ENCODE data around the gene LIN7A.
"Not testable (repeated sequence)": the region's sequence is repeated elsewhere in the genome, so short reads cannot be mapped to it uniquely, and the experiment has no call there.

LIN7A gene

GRCh38 chr12:80917651-80918050 is 20.1 kb downstream of the LIN7A start:
- DNase-seq = no peak

DNA sequence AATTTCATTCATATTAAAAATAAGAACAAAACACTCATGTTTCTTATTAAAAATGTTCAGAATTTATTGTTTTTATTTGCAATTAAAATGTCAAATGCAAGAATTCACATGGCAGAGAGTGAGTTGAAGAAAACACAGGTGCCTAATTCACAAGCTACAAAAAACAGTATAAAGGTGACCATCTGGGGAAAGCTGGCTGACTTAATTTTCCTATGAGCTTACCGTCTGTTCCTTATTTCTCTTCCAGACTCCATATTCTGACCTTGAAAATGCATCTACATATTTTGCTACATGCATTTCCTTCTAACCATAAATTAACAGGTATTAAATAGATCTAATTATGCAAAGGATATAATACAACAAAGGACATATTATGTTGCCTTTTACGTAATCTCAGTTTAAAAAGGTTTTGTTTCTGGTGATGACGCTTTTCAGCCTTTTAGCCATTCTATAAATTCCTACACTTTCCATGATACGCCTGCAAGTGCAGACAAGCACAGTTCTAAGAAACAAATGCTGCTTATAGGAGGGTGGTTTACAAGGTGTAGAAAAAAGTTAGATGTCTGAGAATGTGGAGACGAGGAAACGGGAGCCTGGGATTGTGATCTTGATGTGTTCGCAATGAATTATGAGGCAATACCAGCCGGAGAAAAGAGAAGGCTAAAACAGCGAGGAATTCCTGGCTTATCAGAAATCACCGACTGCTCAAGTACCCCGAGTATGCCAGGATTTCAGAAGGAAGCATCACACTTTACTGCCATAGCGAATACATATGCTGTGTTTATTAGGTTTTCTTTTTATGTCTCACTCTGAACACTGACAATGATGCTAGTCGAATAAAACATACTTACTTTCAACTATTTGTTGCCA is 24.6 kb downstream of the LIN7A start:
- DNase-seq = no peak

GRCh38 chr12:80909370-80909769 is 28.4 kb downstream of the LIN7A start:
- no peak for DNase-seq

DNA sequence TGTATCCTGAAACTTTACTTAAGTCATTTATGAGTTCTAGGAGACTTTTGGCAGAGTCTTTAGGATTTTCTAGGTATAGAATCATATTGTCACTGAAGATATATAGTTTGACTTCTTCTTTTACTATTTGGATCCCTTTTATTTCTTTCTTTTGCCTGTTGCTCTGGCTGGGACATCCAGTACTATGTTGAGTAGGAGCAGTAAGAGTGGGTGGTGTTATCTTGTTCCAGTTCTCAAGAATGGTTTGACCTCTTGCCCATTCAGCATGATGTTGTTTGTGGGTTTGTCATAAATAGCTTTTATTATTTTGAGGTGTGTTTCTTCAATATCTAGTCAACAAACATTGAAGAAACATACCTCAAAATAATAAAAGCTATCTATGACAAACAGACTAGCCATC is 35.0 kb downstream of the LIN7A start:
- no peak for DNase-seq

- DNase-seq = no peak
Observed at GRCh38 chr12:80901661-80902060, 36.1 kb downstream of the LIN7A start.

DNA sequence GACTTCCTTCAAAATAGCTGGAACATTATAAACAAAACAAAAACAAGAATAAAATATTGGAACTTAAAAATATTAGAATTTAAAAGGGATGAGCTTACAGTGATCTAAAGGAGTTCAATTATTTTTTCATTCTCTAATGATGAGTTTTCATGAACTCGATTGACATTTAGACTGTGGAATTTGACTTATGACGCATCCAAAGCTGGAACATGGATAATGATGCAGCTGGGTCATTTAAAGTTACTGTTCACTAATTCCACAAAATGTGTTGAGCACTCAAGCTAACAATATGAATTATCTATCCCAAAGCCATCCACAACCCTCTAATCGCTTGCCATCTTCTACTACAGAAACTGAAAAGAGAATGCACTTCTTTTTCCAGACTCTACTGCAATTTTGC is 42.5 kb downstream of the LIN7A start:
- DNase-seq = no peak

GRCh38 chr12:80894179-80894578 is 43.6 kb downstream of the LIN7A start:
- DNase-seq = no peak

- DNase-seq = no peak
Observed at GRCh38 chr12:80892597-80893445, 44.9 kb downstream of the LIN7A start.

DNA sequence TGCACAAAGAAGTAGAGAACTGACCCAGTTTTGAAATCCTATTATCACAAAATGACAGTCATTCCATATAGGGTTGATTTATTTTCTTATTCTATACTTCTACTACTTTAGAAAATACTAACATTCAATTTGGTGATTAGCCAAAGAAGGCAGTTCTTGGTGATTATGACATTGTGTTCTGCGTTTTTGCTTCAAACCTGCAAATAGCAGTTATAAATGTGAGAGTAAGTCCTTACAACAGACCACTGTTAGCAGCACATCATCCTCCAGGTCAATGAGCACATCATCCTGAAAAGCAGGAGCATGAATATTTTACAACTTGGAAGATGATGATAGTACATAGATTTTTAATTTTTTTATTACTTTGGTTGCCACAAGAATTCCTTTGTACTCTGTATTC is 53.1 kb downstream of the LIN7A start:
- no peak for DNase-seq

DNA sequence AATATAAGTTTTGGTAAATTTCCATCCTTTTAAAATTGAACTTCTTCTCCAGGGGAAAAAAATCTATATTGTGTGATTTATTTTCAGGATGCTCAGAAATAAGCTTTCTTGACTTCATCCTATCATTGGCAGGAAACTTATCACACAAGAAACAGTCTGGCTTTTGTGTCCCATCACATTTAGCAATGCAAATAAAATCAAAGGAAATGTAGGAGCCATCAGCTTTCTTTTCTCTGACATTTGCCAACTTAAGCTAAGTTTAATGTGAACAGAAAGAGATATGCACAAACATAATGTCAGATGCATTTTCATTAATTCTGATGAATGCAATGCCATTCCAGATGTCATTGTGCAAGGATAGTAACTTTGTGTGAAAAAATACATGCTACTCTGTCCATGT is 56.6 kb downstream of the LIN7A start:
- no peak for DNase-seq

- DNase-seq = not testable (repeated sequence)
Observed at GRCh38 chr12:80878452-80878851, 59.3 kb downstream of the LIN7A start.

DNA sequence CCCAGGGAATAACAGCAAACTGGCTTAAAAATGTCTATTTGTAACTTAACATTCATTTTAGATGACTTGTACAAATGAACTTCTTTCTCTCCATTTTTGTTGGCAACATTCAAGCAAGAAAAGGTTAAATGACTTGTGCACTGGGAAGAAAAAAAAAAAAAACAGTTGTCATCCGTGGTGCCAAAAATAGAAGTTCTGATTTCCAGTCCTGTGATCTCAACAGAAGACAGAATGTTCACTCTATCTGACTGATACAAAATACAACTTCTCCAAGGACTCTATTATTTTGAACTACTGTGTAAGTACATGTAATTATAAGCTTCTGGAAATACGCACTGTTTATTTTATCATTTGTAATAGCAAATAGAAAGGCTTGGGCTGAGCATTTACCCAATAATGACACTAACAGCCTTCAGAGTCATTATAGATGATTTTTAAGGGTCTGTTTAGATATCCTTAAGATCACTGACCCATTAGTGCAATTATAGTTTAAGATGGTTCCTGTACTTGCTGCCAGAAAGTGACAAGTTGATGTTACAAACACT is 59.9 kb downstream of the LIN7A start:
- no peak for DNase-seq

DNA sequence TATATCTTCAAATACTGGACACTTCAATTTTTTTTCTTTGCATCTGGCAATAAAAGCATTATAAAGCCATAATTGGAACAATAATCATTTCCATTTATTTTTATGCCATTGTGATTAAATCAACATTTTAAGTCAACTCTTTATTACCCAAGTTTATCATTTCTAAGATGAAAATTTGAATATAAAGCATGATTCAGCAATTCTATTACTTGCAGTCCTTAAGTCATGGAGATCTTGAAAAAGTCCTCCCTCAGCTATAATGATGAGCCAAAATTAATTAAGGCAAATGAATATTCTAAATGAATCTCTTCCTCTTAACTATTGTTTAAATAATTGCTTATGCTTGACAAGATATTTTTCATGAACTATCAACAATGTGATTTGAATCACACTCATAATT is 65.7 kb downstream of the LIN7A start:
- DNase-seq = no peak

GRCh38 chr12:80869264-80869663 is 68.5 kb downstream of the LIN7A start:
- DNase-seq = no peak

GRCh38 chr12:80868576-80868975 is 69.2 kb downstream of the LIN7A start:
- DNase-seq = no peak

GRCh38 chr12:80867941-80868340 is 69.8 kb downstream of the LIN7A start:
- no peak for DNase-seq

DNA sequence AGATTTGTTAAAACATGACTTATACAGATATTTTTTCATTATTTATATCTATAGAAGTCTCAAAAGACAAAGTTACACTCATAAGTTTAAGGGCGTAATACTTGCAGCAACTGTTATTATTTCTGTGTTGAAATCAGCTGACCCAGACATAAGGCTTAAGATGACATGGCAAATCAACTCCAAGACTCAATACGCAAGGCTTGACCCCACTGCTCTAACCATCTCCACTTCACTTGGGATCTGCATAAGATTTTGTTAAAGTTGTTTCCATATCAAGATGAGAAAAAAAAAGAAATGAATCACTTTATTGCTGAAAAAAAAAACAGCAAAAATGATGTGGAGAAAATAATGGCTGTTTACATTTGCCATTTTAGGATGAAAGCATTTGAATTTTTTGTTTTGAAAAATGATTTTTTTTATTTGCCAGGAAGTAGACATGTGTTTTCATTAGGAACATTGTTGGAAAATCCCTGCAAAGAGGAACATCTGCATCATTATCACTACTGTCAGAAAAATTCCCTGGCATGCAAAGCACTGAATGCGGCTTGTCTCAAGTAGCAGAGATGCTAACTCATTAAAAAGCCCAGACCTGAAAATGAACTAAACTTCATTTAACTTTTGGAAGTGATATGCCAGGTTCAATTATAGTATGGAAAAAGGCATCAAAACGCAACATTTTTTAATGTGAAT is 73.5 kb downstream of the LIN7A start:
- DNase-seq = no peak

GRCh38 chr12:80862531-80862930 is 75.2 kb downstream of the LIN7A start:
- no peak for DNase-seq

DNA sequence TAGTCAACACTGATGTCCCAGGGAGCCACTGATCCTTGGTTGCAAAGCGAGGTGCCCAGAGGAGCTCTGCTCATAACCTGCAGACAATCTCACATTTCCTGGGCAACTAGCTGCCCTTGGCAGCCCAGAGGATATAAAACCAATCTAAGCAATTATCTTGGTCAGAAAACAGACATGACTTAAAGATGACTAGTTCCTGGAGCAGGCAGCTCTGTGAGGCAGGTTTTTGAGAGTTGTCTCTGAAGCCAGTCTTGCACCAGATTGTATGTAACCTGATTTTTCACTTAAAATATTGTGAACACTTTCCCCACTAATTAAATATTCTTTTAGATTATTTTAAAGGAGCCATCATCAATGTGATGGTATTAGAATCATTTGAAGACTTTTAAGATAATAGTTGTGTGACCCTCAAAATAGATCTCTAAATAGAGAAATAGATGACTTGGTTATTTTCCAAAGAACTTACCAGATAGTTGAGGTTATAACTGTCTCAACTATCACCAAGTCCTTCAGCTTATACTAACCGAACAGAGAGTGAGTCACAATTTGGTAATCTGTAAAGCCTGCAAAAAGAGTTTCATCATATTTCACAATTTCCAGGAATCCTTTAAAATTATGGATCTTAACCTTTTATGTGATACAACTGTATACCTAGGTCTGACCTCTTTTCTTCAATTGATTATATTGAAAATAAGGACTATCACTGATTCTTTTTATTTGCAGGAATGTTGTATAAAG is 75.9 kb downstream of the LIN7A start:
- DNase-seq = no peak

- DNase-seq = no peak
Observed at GRCh38 chr12:80860928-80861327, 76.8 kb downstream of the LIN7A start.

DNA sequence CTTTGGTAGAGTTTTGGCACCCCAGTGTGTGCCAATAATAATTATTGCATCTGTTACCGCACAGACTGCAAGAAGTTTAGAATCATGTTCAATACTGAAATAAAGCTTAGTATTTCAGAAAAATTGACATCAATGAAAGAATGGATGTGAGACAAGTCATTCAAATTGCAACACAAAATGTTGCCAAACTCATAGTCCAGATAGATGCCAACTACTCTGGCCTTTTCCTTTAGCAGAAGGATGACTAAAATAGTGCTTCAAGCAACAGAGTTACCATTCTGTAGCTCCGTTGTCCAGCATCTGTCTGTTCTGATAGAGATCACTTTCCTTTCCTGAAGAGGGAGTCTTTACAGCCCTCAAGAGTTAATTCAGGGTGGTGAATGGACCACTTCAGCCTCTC is 77.5 kb downstream of the LIN7A start:
- no peak for DNase-seq

- no peak for DNase-seq
Observed at GRCh38 chr12:80858356-80858755, 79.4 kb downstream of the LIN7A start.

DNA sequence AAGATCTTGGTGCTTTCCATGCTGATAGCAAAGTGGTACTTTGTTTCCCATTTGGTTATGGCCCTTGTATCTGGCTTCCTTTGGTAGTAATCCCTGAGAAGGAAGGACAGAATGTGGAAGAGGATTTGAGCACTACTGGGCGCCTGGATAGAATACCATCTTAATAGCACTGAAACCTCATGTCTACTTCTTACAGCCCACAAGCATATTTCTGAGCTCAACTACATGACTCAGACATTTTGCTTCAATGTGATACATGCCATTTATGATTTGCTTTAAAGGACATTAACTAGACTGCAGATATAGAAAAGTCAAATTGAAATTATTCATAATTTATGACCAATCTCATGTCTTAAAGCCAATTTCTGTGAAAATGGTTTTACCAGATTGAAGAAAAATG is 80.4 kb downstream of the LIN7A start:
- no peak for DNase-seq

Data from NCI-H1048 (cell line).